HCT116 (cell line): Measurements from ENCODE around the gene SF3A2. TPM values are rescaled to one million over a fixed set of nuclear protein-coding genes. Genes with fewer than 3 reads are reported as not detected.

ENCODE experiments used
- ATAC-seq: fragments of 200-7000 bp; cut with Tn5 transposase; 2 replicates; pipeline ENCODE4 v1.9.1; 2020; ENCODE audit warnings: mild to moderate bottlenecking, moderate library complexity
- BruUV-seq: library from RNA; stranded (reverse); fragments of 400-500 nt; replicated peaks from 2 replicates; lab custom pipeline; 2021; lab: Mats Ljungman, UMichigan
- CTCF ChIA-PET: fragments of 300-600 bp; sonication (Branson Sonifier 250); formaldehyde crosslinking; loops from one replicate; lab custom pipeline; 2021; ENCODE audit warnings: antibody characterized with exemption; lab: Charles Lee
- POLR2A ChIA-PET: fragments of 300-600, 350-600 bp; sonication (Branson Sonifier 250); formaldehyde crosslinking; loops from one replicate; lab custom pipeline; 2021; ENCODE audit warnings: antibody characterized with exemption; lab: Charles Lee
- RAD21 ChIA-PET, 2 experiments: fragments of 300-600 bp; sonication (Branson Sonifier 250); formaldehyde crosslinking; loops; one replicate each; lab custom pipeline; 2023; ENCODE audit warnings: low total read pairs in 2 of 2; ENCODE audit not compliant: uncharacterized antibody in 2 of 2, unreplicated experiment in 2 of 2, low non-redundant PET in 1 of 2; lab: Charles Lee
- DNase-seq: peaks from one replicate; pipeline ENCODE4 v3.0.0-alpha.2; 2010; ENCODE audit warnings: low read depth, low spot score
- H2AFZ ChIP-seq: fragments of 200-600 bp; shearing (Covaris generic), sonication (generic); 2 replicates; pipeline ENCODE4 v1.6.1; 2017; ENCODE audit warnings: low read depth, mixed run types, mixed read lengths, antibody characterized with exemption, low read length; ENCODE audit not compliant: poor library complexity, severe bottlenecking
- H3K27ac ChIP-seq: 2 replicates; pipeline ENCODE4 v1.5.1; 2012; ENCODE audit warnings: low read depth, low read length
- H3K27me3 ChIP-seq: fragments of 200-600 bp; sonication (generic); 2 replicates; pipeline ENCODE4 v1.6.1; 2016; ENCODE audit warnings: mixed run types, low read length, mixed read lengths; ENCODE audit not compliant: insufficient read depth
- H3K36me3 ChIP-seq, 2 experiments: fragments of 200-500 bp in 1 of 2; fragments of 200-600 bp in 1 of 2; sonication (Bioruptor generic) in 1 of 2; sonication (generic) in 1 of 2; 2 replicates each; pipeline versions ENCODE4 v1.5.1 to v1.6.1; 2014 to 2016; ENCODE audit warnings: low read length in 2 of 2, inconsistent platforms in 1 of 2, mixed read lengths in 1 of 2, mixed run types in 1 of 2; ENCODE audit not compliant: insufficient read depth in 2 of 2, control insufficient read depth in 1 of 2
- H3K4me1 ChIP-seq, 2 experiments: fragments of 200-600 bp in 1 of 2; sonication (generic) in 1 of 2; 2 replicates each; pipeline versions ENCODE4 v1.5.1 to v1.6.1; 2012 to 2017; ENCODE audit warnings: low read length in 2 of 2, inconsistent platforms in 1 of 2, mild to moderate bottlenecking in 1 of 2, mixed read lengths in 1 of 2, mixed run types in 1 of 2, moderate library complexity in 1 of 2; ENCODE audit not compliant: insufficient read depth in 2 of 2, control insufficient read depth in 1 of 2
- H3K4me2 ChIP-seq: fragments of 200-600 bp; sonication (generic); 2 replicates; pipeline ENCODE4 v1.6.1; 2017; ENCODE audit warnings: mixed run types, low read length, mixed read lengths
- H3K4me3 ChIP-seq, 2 experiments: fragments of 200-600 bp in 1 of 2; sonication (generic) in 1 of 2; replicated peaks in 1 of 2; 2 replicates each; pipeline ENCODE4 v1.5.1; 2011 to 2016; ENCODE audit warnings: low read length in 2 of 2, control low read depth in 1 of 2, low read depth in 1 of 2, mild to moderate bottlenecking in 1 of 2, mixed read lengths in 1 of 2, mixed run types in 1 of 2
- H3K79me2 ChIP-seq: fragments of 200-600 bp; sonication (generic); 2 replicates; pipeline ENCODE4 v1.6.1; 2017; ENCODE audit warnings: mild to moderate bottlenecking, mixed run types, low read length, moderate library complexity, mixed read lengths; ENCODE audit not compliant: insufficient read depth
- H3K9ac ChIP-seq: fragments of 200-600 bp; sonication (generic); 2 replicates; pipeline ENCODE4 v1.6.1; 2016; ENCODE audit warnings: low read length, mixed read lengths
- H3K9me2 ChIP-seq: fragments of 200-600 bp; sonication (generic), shearing (Covaris generic); 2 replicates; pipeline ENCODE4 v1.6.1; 2017; ENCODE audit warnings: mixed run types, mild to moderate bottlenecking, moderate library complexity; ENCODE audit not compliant: insufficient read depth
- H3K9me3 ChIP-seq, 2 experiments: fragments of 200-500 bp in 1 of 2; fragments of 200-600 bp in 1 of 2; sonication (Bioruptor generic) in 1 of 2; sonication (generic) in 1 of 2; 2 replicates each; pipeline ENCODE4 v1.6.1; 2014 to 2017; ENCODE audit warnings: low read length in 2 of 2, mixed read lengths in 2 of 2, inconsistent platforms in 1 of 2, low read depth in 1 of 2, mild to moderate bottlenecking in 1 of 2, mixed run types in 1 of 2, moderate library complexity in 1 of 2; ENCODE audit not compliant: control insufficient read depth in 1 of 2, insufficient read depth in 1 of 2
- H4K20me1 ChIP-seq: fragments of 200-600 bp; sonication (generic), shearing (Covaris generic); 2 replicates; pipeline ENCODE4 v1.6.1; 2017; ENCODE audit warnings: mixed run types, mild to moderate bottlenecking, moderate library complexity; ENCODE audit not compliant: insufficient read depth
- CBX3 ChIP-seq: IDR thresholded peaks from 2 replicates; pipeline ENCODE4 v1.6.1; 2012; ENCODE audit warnings: low read depth
- ELF1 ChIP-seq: IDR thresholded peaks from 2 replicates; pipeline ENCODE4 v1.6.1; 2012; ENCODE audit warnings: low read depth, borderline replicate concordance
- EZH2 ChIP-seq: fragments of 200-600 bp; sonication (generic); IDR thresholded peaks from 2 replicates; pipeline ENCODE4 v1.6.1; 2017; ENCODE audit warnings: antibody characterized with exemption, mixed run types
- EZH2phosphoT487 ChIP-seq: fragments of 200-600 bp; IDR thresholded peaks from 2 replicates; pipeline ENCODE4 v1.6.1; 2018; ENCODE audit warnings: antibody characterized with exemption, borderline replicate concordance
- REST ChIP-seq: IDR thresholded peaks from 2 replicates; pipeline ENCODE4 v1.6.1; 2012; ENCODE audit warnings: low read depth
- SIN3A ChIP-seq: IDR thresholded peaks from 2 replicates; pipeline ENCODE4 v1.6.1; 2012; ENCODE audit warnings: low read depth
- SRF ChIP-seq: IDR thresholded peaks from 2 replicates; pipeline ENCODE4 v1.6.1; 2012; ENCODE audit warnings: low read depth
- YY1 ChIP-seq: IDR thresholded peaks from 2 replicates; pipeline ENCODE4 v1.6.1; 2011; ENCODE audit warnings: low read length, low read depth, moderate library complexity, mild to moderate bottlenecking; ENCODE audit not compliant: insufficient replicate concordance; ENCODE audit errors: extremely low read depth
- ZFX ChIP-seq: fragments of 450-650 bp; IDR thresholded peaks from 2 replicates; pipeline ENCODE4 v1.6.1; 2017
- intact Hi-C: fragments of 100-400 bp; cut with micrococcal nuclease; formaldehyde crosslinking; loops from 2 replicates; pipeline ENCODE4 v1.10.0; 2022
- total RNA-seq: library from RNA; stranded (reverse); gene quantifications from one replicate; pipeline ENCODE4 v1.2.1, GENCODE V29; 2021; ENCODE audit not compliant: unreplicated experiment

The SF3A2 gene
- total RNA-seq, 1 experiment from 2014 or later, result 166 TPM

- H3K79me2 ChIP-seq, result peaks cover 12% of the 10 kb centered on the region; the same call in 1 of the 2 replicates
- no TSS peak for BruUV-seq
- ATAC-seq (peak; percentile 28), DNase-seq (no peak)
- H3K9me3 ChIP-seq, result no peaks in the 10 kb centered on the region
- ChIA-PET CTCF (interaction anchor here (1.2 kb wide), 1 partner anchor 12 kb away, joined by 3 read pairs; no protein-coding TSS in a partner anchor), POLR2A (no interaction called here), RAD21 (no interaction called here)
- TF ChIP-seq ELF1 (no peak), EZH2 (no peak), SIN3A (no peak), CBX3 (no peak), EZH2phosphoT487 (no peak), YY1 (no peak), REST (no peak), ZFX (no peak), SRF (no peak)
- no peaks in the 10 kb centered on the region for H3K27me3 ChIP-seq
- no peak overlapping the region for H3K27ac ChIP-seq
- H3K9ac ChIP-seq, result no peak overlapping the region
- H3K36me3 ChIP-seq, result peaks cover 18 to 26% of the 10 kb centered on the region in 2 experiments; a peak in 3 of 4 replicates
- H3K9me2 ChIP-seq, result no peaks in the 10 kb centered on the region
- H2AFZ ChIP-seq, result no peak overlapping the region
- intact Hi-C loops, result no loop called here
- H4K20me1 ChIP-seq, result no peaks in the 10 kb centered on the region
- 0 out of 4 replicates have a peak, but pooled peaks cover 0 to 4% of the 10 kb centered on the region in 2 experiments for H3K4me1 ChIP-seq
- no peak overlapping the region for H3K4me3 ChIP-seq
- no peak overlapping the region for H3K4me2 ChIP-seq
Observed at GRCh38 chr19:2249880-2250765, 13.5 kb downstream of the SF3A2 start.
